H1 (cell line): ENCODE results near the gene ENTPD5. TPM values are rescaled to one million over a fixed set of nuclear protein-coding genes. Genes with fewer than 3 reads are reported as not detected.

Source experiments
- TCF12 ChIP-seq: IDR thresholded peaks from 2 replicates; pipeline ENCODE4 v1.6.1; 2011; ENCODE audit warnings: low read depth, mild to moderate bottlenecking, low read length
- polyA plus RNA-seq, 7 experiments: library from polyadenylated mRNA; depleted of rRNA in 3 of 7; stranded (reverse) in 5 of 7; unstranded in 2 of 7; fragments of >200 nt in 5 of 7; fragments of 200-250 nt in 2 of 7; gene quantifications; 1 replicate in 5 of 7; 2 replicates in 1 of 7; 4 replicates in 1 of 7; pipeline versions ENCODE4 v1.2.1 to v1.2.3, GENCODE V29; 2011 to 2013; ENCODE audit warnings: missing spikeins in 2 of 7, mixed read lengths in 2 of 7
- total RNA-seq: library from RNA; stranded (reverse); fragmentation: NEBNext Ultra II Directional; extraction: Animal tissue kit (Norgen Biotek cat#: 25700); gene quantifications from 2 replicates; pipeline ENCODE4 v1.2.1, GENCODE V29; 2021
- TF ChIP-seq, protein P1 (sequence below): IDR thresholded peaks from 2 replicates; pipeline ENCODE4 v1.6.1; 2011; ENCODE audit warnings: low read length, improper control_type of control experiment

ENTPD5 gene
- total and polyA plus RNA-seq, 2 of the 8 experiments (the other 6 are each of a cell fraction or from before 2014, with no cell fraction given), result 5.0 to 6.5 TPM

- TF ChIP-seq, protein P1, sequence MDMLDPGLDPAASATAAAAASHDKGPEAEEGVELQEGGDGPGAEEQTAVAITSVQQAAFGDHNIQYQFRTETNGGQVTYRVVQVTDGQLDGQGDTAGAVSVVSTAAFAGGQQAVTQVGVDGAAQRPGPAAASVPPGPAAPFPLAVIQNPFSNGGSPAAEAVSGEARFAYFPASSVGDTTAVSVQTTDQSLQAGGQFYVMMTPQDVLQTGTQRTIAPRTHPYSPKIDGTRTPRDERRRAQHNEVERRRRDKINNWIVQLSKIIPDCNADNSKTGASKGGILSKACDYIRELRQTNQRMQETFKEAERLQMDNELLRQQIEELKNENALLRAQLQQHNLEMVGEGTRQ, result no peak
- no peak for TF ChIP-seq TCF12
- TF ChIP-seq, all 59 proteins: peak for 0
These were observed 105.8 kb downstream of the ENTPD5 start (continued) for GRCh38 chr14:73913256-73913655.
